Endodermal cell (in vitro differentiated cells): ENCODE data around the gene MTLN. TPM values are rescaled to one million over a fixed set of nuclear protein-coding genes. Genes with fewer than 3 reads are reported as not detected.

ENCODE experiments used
- DNase-seq: peaks from one replicate; pipeline ENCODE4 v3.0.0-alpha.2; 2017
- H3K27ac ChIP-seq: 2 replicates; pipeline ENCODE4 v1.5.1; 2013; ENCODE audit warnings: mild to moderate bottlenecking, low read depth, low read length, moderate library complexity
- H3K27me3 ChIP-seq: 2 replicates; pipeline ENCODE4 v1.6.1; 2013; ENCODE audit warnings: mild to moderate bottlenecking, low read length, moderate library complexity; ENCODE audit not compliant: insufficient read depth, control insufficient read depth, poor library complexity, severe bottlenecking
- H3K36me3 ChIP-seq: 2 replicates; pipeline ENCODE4 v1.7.0; 2013; ENCODE audit warnings: mild to moderate bottlenecking, low read length, moderate library complexity; ENCODE audit not compliant: control insufficient read depth, insufficient read depth
- H3K4me1 ChIP-seq: one replicate; pipeline ENCODE4 v1.7.0; 2013; ENCODE audit warnings: low read length; ENCODE audit not compliant: control insufficient read depth, insufficient read depth
- H3K4me3 ChIP-seq: 2 replicates; pipeline ENCODE4 v1.5.1; 2013; ENCODE audit warnings: mild to moderate bottlenecking, low read length, moderate library complexity
- H3K9ac ChIP-seq: 2 replicates; pipeline ENCODE4 v1.6.1; 2013; ENCODE audit warnings: mild to moderate bottlenecking, low read length, moderate library complexity; ENCODE audit not compliant: poor library complexity, severe bottlenecking; ENCODE audit errors: extremely low read depth
- H3K9me3 ChIP-seq: 2 replicates; pipeline ENCODE4 v1.6.1; 2013; ENCODE audit warnings: mild to moderate bottlenecking, low read length, moderate library complexity; ENCODE audit not compliant: control insufficient read depth
- H3K27ac Mint-ChIP-seq: 2 replicates; pipeline ENCODE4 v1.8.0; 2020; ENCODE audit warnings: mixed read lengths
- H3K27me3 Mint-ChIP-seq: 2 replicates; pipeline ENCODE4 v1.8.0; 2021; ENCODE audit warnings: mild to moderate bottlenecking, mixed read lengths; ENCODE audit not compliant: insufficient read depth
- H3K36me3 Mint-ChIP-seq: 2 replicates; pipeline ENCODE4 v1.8.0; 2020; ENCODE audit warnings: low read depth, mixed read lengths
- H3K4me1 Mint-ChIP-seq: 2 replicates; pipeline ENCODE4 v1.8.0; 2020; ENCODE audit warnings: mixed read lengths
- H3K4me3 Mint-ChIP-seq: 2 replicates; pipeline ENCODE4 v1.8.0; 2020; ENCODE audit warnings: mild to moderate bottlenecking, moderate library complexity, mixed read lengths
- H3K9me3 Mint-ChIP-seq: 2 replicates; pipeline ENCODE4 v1.8.0; 2020; ENCODE audit warnings: mild to moderate bottlenecking, mixed read lengths
- WGBS, 2 experiments: methylation state at CpG; one replicate each; pipeline versions ENCODE4 v1.1.5 to v1.1.7; 2013; ENCODE audit warnings: missing lambda C conversion rate in 2 of 2, mixed read lengths in 1 of 2; ENCODE audit not compliant: insufficient coverage in 1 of 2, insufficient read length in 1 of 2; 5-methylcytosine and 5-hydroxymethylcytosine counted together
- total RNA-seq, 2 donors: library from RNA; stranded (reverse); fragmentation: NEBNext Ultra II Directional in 1 of 2; extraction: Animal tissue kit (Norgen Biotek cat#: 25700) in 1 of 2; gene quantifications; 2 replicates in 1 of 2; 3 replicates in 1 of 2; pipeline ENCODE4 v1.2.1, GENCODE V29; 2021
- TF ChIP-seq, protein P1 (sequence below): fragments of 200-600 bp; sonication (generic); conservative IDR thresholded peaks from 2 replicates; pipeline ENCODE4 v1.5.0; 2021; ENCODE audit warnings: antibody characterized with exemption, mild to moderate bottlenecking

Gene MTLN
- total RNA-seq, 2 donors from 2014 or later = 11.5 to 35.5 TPM

DNA sequence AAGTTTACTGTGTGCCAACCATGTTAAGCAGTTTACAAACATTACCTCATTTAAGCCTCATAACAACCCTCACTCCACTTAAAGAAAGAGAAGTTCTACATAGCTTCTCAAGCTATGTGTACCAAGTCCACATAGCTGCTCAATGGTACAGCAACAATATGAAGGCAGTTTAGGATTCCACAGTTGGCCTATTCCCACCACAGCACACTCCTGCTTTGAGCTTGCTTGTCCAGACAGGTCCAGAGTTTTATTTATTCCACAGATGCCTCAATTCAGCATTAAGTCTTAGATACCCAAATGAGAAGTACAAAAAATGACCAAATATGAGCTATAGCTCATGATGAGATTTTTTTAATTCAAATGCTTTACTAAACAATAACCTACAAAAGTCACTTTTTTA lies 32.3 kb downstream of the MTLN start:
- no peaks in the 10 kb centered on the region for H3K27me3 ChIP-seq
- Mint-ChIP-seq H3K4me1 (no peaks in the 10 kb centered on the region), H3K4me3 (no peak overlapping the region), H3K27me3 (peaks cover 10% of the 10 kb centered on the region), H3K9me3 (peaks cover 33% of the 10 kb centered on the region), H3K27ac (no peak overlapping the region), H3K36me3 (peaks cover 18% of the 10 kb centered on the region)
- H3K27ac ChIP-seq = no peak overlapping the region
- no peak overlapping the region for H3K9ac ChIP-seq
- H3K4me1 ChIP-seq = no peaks in the 10 kb centered on the region
- no peak overlapping the region for H3K4me3 ChIP-seq
- TF ChIP-seq, protein P1, sequence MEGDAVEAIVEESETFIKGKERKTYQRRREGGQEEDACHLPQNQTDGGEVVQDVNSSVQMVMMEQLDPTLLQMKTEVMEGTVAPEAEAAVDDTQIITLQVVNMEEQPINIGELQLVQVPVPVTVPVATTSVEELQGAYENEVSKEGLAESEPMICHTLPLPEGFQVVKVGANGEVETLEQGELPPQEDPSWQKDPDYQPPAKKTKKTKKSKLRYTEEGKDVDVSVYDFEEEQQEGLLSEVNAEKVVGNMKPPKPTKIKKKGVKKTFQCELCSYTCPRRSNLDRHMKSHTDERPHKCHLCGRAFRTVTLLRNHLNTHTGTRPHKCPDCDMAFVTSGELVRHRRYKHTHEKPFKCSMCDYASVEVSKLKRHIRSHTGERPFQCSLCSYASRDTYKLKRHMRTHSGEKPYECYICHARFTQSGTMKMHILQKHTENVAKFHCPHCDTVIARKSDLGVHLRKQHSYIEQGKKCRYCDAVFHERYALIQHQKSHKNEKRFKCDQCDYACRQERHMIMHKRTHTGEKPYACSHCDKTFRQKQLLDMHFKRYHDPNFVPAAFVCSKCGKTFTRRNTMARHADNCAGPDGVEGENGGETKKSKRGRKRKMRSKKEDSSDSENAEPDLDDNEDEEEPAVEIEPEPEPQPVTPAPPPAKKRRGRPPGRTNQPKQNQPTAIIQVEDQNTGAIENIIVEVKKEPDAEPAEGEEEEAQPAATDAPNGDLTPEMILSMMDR = no peak
- H3K36me3 ChIP-seq = no peaks in the 10 kb centered on the region
- H3K9me3 ChIP-seq = peaks cover 32% of the 10 kb centered on the region
- no peak for DNase-seq

DNA sequence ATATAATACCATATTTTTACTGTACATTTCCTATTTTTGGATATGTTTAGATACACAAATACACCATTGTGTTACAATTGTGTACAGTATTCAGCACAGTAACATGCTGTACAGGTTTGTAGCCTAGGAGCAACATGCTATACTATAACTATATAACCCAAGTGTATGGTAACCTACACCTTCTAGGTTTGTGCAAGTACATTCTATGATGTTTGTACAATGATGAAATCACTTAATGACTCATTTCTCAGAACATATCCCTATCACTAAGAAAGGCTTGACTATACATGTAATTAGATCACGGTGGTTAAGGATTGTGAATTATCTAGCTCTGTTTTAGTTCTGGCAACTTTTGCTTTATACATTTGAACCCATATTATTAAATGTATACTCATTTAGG lies 38.8 kb downstream of the MTLN start:
- Mint-ChIP-seq H3K9me3 (no peaks in the 10 kb centered on the region), H3K36me3 (no peaks in the 10 kb centered on the region), H3K4me1 (no peaks in the 10 kb centered on the region), H3K27ac (no peak overlapping the region), H3K27me3 (no peaks in the 10 kb centered on the region), H3K4me3 (no peak overlapping the region)
- WGBS, 2 experiments = no CpG with 5 or more reads among the region's 1 CpG
- no peaks in the 10 kb centered on the region for H3K27me3 ChIP-seq
- no peaks in the 10 kb centered on the region for H3K36me3 ChIP-seq
- H3K27ac ChIP-seq = no peak overlapping the region
- TF ChIP-seq, protein P1 = no peak
- H3K9me3 ChIP-seq = no peaks in the 10 kb centered on the region
- no peak overlapping the region for H3K9ac ChIP-seq
- no peak overlapping the region for H3K4me3 ChIP-seq
- H3K4me1 ChIP-seq = no peaks in the 10 kb centered on the region
- no peak for DNase-seq

DNA sequence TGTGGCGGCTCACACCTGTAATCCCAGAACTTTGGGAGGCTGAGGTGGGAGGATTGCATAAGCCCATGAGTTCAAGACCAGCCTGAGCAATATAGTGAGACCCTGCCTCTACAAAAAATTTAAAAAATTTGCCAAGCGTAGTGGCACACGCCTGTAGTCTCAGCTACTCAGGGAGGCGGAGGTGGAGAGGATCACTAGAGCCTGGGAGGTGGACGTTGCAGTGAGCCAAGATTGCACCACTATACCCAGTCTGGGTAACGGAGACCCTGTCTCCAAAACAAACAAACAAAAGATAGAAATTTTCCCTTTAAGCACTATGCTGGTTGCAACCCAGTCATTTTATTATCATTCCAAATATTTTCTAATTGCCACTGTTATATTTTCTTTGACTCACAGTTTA lies 39.8 kb downstream of the MTLN start:
- H3K4me3 ChIP-seq = no peak overlapping the region
- no peaks in the 10 kb centered on the region for H3K9me3 Mint-ChIP-seq
- DNase-seq = no peak

More for the DNA sequence above, 39.8 kb downstream of the MTLN start:
- no peak overlapping the region for H3K27ac ChIP-seq
- TF ChIP-seq, protein P1 = no peak
- Mint-ChIP-seq H3K4me3 (no peak overlapping the region), H3K27ac (no peak overlapping the region), H3K36me3 (no peaks in the 10 kb centered on the region), H3K4me1 (peaks cover 2% of the 10 kb centered on the region), H3K27me3 (no peaks in the 10 kb centered on the region)
- no peaks in the 10 kb centered on the region for H3K9me3 ChIP-seq
- H3K27me3 ChIP-seq = no peaks in the 10 kb centered on the region
- H3K9ac ChIP-seq = no peak overlapping the region
- WGBS, 2 experiments = 91 to 94% methylated on average over 5 to 6 of the region's 6 CpGs
- no peaks in the 10 kb centered on the region for H3K36me3 ChIP-seq
- H3K4me1 ChIP-seq = no peaks in the 10 kb centered on the region
